Measurements from ENCODE around the gene NPM1. TPM values are rescaled to one million over a fixed set of nuclear protein-coding genes. Genes with fewer than 3 reads are reported as not detected.
"Not testable (repeated sequence)": the region's sequence is repeated elsewhere in the genome, so short reads cannot be mapped to it uniquely, and the experiment has no call there.

NPM1 gene
- polyA plus RNA-seq, 1 donor, result 946 TPM

GRCh38 chr5:171413153-171413910, 25.7 kb downstream of the NPM1 start:
- DNase-seq (ENCODE audit: low read depth), result no peak

DNA sequence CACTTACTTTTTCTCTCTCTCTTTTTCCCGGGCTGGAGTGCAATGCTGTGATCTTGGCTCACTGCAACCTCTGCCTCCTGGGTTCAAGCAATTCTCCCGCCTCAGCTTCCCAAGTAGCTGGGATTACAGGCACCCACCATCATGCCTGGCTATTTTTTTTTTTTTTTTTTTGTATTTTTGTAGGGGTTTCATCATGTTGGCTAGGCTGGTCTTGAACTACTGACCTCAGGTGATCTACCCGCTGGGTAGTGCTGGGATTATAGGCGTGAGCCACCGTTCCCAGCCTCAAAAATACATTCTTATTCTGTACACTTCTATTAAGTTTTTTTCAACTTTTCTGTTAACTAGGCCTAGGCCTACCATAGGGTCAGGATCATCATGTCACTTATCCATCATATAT, 26.3 kb downstream of the NPM1 start:
- not testable (repeated sequence) for DNase-seq (ENCODE audit: low read depth)

DNA sequence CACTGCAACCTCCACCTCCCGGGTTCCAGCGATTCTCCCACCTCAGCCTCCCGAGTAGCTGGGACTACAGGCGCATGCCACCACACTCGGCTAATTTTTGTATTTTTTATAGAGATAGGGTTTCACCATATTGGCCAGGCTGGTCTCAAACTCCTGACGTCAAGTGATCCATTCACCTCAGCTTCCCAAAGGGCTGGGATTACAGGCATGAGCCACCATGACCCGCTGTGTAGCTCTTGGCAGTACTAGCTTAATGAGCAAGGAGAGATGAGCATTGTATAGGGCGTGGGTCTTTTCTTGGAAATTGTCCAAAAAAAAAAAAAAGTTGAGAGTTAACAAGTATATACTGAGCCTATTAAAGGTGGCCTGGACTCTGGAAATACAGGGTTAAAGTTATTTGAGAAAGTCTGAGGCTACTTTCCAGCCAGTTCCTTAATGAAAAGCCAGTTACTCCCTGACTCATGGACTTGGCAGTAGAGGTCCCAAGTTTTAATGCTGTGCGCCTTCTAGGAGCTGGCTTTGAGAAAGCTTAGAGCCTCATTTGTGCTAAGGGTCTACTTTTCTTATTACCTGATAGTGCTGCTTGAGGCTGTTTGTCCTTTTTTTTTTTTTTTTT, 27.6 kb downstream of the NPM1 start:
- peak; percentile 47 for DNase-seq (ENCODE audit: low read depth)

- no peak for DNase-seq (ENCODE audit: low read depth)
Observed at GRCh38 chr5:171416160-171417049, 28.8 kb downstream of the NPM1 start.

GRCh38 chr5:171418316-171418981, 30.8 kb downstream of the NPM1 start:
- DNase-seq (ENCODE audit: low read depth), result peak; percentile 65

DNA sequence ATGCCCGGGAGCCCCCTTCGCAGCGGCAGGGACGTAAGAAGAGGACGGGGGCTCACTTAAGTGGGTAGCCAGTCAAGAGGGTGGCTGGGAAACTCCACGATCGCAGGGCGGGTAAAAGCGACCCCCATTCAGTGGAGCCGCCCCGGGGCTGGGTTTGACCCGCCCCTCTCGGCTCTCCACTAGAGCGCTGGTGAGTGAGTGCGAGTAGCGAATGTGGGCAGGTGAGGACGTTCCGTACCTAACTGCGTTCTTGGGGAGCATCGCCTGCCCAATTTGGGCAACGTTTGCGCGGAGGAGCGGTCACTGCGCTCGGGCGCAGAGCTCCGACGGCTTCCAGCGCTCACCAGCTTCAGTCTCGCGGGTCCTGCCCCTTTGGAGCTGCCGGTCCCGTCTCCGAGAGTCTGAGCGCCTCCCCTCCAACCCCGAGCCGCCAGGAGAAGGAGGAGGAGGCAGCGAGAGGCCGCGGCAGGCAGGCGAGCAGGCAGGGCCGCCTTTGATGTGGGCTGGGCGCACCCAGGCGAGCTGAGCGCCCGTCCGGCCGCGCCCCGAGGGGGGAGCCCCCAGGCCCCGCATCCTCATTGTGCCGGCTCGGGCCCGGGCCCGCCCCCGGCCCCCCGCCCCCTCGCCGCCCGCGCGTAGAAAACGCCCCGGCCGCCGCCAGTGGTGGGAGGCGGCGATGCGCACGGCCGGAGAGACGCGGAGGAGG, 31.5 kb downstream of the NPM1 start, which contains the start of gene FGF18:
FGF18 (plus strand) TSS at position 666 of the 706 bp plus-strand sequence. CDS start 553 bp downstream, outside the sequence.
- DNase-seq (ENCODE audit: low read depth), result peak; percentile 35

GRCh38 chr5:171419688-171420430, 32.2 kb downstream of the NPM1 start:
- DNase-seq (ENCODE audit: low read depth), result no peak

GRCh38 chr5:171420431-171421241, 33.0 kb downstream of the NPM1 start:
- peak; percentile 92 for DNase-seq (ENCODE audit: low read depth)

DNA sequence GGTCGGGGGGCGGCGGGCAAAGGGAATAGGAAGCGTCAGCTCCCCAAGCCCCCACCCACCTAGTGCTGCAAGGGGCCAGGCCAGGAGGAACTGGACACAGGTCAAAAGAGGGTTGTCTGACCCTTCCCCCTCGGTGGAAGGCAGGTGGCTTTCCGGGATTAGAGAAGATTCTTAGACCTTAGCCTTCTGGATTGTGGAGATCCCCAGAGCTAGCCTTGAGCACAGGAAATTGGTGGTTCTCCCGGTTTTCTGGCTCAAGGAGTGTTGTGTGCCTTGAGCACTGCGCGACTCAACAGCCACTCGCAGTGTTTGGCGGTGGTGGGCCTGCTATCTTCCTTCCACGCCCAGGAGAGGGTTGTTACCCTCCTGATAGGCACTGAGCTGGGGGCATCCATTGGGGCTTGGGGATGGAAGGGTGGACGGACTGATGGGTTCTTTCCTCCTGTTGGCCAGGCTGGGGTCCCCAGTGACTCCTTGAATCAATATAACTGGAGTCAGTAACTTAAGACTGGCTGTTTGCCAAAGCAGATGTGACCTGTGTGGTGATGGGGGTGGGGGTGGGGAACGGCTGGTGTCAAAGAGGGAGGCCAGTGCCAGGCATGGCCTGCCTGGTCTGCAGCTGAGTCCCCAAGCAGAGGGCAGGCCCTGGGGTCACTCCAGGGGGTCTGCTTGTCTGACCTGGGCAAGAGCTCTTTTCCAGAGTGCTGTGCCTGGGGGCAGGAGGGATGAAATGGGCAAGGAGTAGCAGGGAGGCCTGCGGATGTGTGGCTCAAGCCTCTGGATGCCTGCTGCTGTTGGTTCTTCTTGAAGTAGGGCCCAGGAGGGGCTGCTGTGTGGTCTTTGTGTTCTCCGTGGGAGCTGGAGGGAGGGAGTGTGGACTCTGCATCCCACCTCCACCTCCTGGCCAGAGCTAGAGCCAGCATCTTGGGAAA, 33.9 kb downstream of the NPM1 start:
- no peak for DNase-seq (ENCODE audit: low read depth)

DNA sequence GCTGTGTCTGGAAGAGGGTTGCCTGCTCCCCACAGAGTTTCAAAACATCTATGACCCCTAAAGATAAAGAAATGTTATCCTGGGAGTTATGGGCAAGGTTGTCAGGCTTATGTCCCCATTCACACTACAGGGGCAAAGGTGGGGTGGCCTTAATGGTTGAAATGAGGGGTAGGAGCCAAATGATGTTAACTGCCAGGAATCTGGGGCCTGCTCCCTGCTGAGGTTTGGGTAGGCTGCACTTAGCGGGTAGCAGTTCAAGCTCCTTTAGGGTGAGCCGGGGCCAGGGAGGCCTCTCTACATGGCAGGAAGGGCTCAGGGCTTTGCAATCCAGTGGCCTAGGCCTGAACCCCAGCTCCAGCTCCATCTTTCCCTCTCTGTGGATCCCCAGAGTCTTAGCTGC, 34.8 kb downstream of the NPM1 start:
- DNase-seq (ENCODE audit: low read depth), result no peak

DNA sequence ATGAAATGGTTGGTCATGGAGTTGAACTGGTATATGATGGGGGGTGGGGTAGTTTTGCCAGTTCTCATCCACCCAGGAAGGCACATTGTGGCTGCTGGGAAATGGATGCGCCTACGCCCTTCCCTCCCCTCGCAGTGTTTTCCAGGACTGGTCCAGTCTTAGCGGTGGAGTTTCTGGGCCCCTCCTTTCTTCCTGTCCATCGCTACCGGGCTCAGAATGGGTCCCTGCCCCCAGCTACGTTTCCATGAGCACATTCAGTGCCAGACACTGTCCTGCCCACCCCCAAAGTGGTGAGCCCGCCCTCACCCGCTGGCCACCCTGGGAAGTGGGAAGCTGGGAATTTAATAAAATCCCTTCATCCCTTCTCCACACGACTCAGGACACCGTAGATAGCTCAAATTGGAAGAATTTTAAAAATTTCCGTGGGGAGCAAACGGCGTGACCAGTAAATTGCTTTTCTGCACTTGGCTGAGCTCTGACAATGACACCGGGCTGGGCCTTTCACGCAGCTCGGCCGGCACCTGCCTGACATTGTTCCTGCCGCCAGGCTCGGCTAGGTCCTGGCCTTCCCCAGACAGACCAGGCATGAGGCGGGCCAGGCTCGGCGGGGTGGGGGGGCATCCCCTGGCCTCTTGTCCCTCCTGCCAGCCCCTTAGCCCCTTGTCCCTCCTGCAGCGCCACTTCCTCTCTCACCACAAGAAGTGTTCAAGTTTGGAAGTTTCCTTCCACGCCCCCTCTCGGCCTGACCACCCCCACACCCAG, 35.4 kb downstream of the NPM1 start:
- no peak for DNase-seq (ENCODE audit: low read depth)

- DNase-seq (ENCODE audit: low read depth), result no peak
Observed at GRCh38 chr5:171424726-171425125, 37.1 kb downstream of the NPM1 start.

GRCh38 chr5:171425596-171426244, 38.1 kb downstream of the NPM1 start:
- no peak for DNase-seq (ENCODE audit: low read depth)

- DNase-seq (ENCODE audit: low read depth), result no peak
Observed at GRCh38 chr5:171426266-171426665, 38.6 kb downstream of the NPM1 start.

DNA sequence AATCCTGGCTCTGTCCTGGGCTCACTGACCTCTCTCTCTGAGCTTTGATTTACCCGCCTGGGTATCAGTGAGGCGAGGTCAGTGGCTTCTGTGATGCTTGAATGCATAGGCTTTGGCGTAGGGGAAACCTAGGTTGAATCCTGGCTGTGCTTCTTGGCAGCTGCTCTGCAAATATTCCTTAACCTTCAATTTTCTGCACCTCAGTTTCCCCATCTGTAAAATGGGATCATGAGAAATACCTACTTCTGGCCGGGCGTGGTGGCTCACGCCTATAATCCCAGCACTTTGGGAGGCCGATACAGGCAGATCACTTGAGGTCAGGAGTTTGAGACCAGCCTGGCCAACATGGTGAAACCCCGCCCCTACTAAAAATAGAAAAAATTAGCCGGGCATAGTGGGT, 39.0 kb downstream of the NPM1 start:
- no peak for DNase-seq (ENCODE audit: low read depth)

DNA sequence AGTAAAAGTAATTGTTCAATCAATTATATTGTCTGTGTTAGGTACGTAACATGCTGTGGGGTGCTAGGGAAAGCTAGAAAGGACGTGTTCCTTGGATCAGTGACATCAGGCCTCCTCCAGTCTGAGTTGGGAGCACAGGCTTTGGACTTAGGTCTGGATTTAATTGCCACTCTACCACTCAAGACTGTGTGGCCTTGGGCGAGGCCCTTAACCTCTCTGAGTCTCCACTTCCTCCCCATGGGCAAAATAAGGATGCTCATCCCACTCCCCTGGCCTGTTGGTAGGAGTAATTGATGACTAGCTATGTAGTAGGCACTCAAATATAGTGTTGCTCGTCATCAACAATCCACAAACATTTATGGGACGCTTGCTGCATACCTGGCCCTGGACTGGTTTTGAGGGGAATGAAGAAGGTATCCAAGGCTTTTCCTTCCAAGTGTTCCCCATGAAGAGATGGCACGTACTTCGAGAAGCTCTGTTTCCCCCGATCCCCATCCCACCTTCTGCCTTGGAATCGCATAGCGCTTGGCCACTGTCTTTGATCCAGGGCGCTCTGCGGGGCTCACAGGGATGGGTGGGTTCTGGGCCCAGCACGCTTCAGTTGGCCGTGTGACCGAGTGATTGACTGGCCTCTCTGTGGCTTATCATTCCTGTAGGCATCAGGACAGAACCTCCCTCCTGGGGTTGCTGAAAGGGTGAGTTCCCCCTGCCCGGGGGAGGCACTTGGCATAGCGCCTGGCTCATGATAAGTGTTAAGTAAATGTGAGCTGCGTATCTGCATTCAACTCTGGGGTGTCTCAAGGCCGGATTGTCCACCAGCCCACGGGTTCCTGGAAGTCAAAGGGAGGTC, 39.9 kb downstream of the NPM1 start:
- DNase-seq (ENCODE audit: low read depth), result no peak
